Panc1 (cell line): ENCODE data around the gene DCAF6. TPM values are rescaled to one million over a fixed set of nuclear protein-coding genes. Genes with fewer than 3 reads are reported as not detected.

Source experiments
- ATAC-seq: fragments of 200-7000 bp; cut with Tn5 transposase; 2 replicates; pipeline ENCODE4 v1.9.1; 2020; ENCODE audit warnings: mild to moderate bottlenecking, moderate library complexity
- BruUV-seq: library from RNA; stranded (reverse); fragments of 400-500 nt; replicated peaks from 2 replicates; lab custom pipeline; 2021; lab: Mats Ljungman, UMichigan
- CTCF ChIA-PET: fragments of 300-600 bp; sonication (Branson Sonifier 250); formaldehyde crosslinking; loops from one replicate; lab custom pipeline; 2022; ENCODE audit warnings: antibody characterized with exemption; lab: Charles Lee
- POLR2A ChIA-PET: fragments of 300-600 bp; sonication (Branson Sonifier 250); formaldehyde crosslinking; loops from one replicate; lab custom pipeline; 2022; ENCODE audit warnings: antibody characterized with exemption; lab: Charles Lee
- DNase-seq: peaks from one replicate; pipeline ENCODE4 v3.0.0-alpha.2; 2010; ENCODE audit warnings: low read depth, low spot score
- H3K27ac ChIP-seq: 2 replicates; pipeline ENCODE4 v1.5.1; 2011; ENCODE audit warnings: mild to moderate bottlenecking, low read length, inconsistent platforms
- H3K27me3 ChIP-seq: fragments of 200-500 bp; sonication (Bioruptor generic); 2 replicates; pipeline ENCODE4 v1.6.0; 2014; ENCODE audit warnings: low read length, inconsistent platforms; ENCODE audit not compliant: control insufficient read depth, insufficient read depth
- H3K36me3 ChIP-seq: fragments of 200-500 bp; sonication (Bioruptor generic); 2 replicates; pipeline ENCODE4 v1.5.1; 2014; ENCODE audit warnings: inconsistent platforms, mild to moderate bottlenecking, low read length, moderate library complexity; ENCODE audit not compliant: control insufficient read depth, insufficient read depth
- H3K4me1 ChIP-seq: 2 replicates; pipeline ENCODE4 v1.5.1; 2011; ENCODE audit warnings: inconsistent platforms, mild to moderate bottlenecking, low read length, moderate library complexity; ENCODE audit not compliant: control insufficient read depth, insufficient read depth
- H3K4me3 ChIP-seq, 2 experiments: 2 replicates each; pipeline ENCODE4 v1.5.1; 2011 to 2012; ENCODE audit warnings: low read depth in 2 of 2, low read length in 2 of 2, mild to moderate bottlenecking in 2 of 2, inconsistent platforms in 1 of 2, moderate library complexity in 1 of 2
- H3K9me3 ChIP-seq: fragments of 200-500 bp; sonication (Bioruptor generic); 2 replicates; pipeline ENCODE4 v1.5.1; 2014; ENCODE audit warnings: low read depth, mild to moderate bottlenecking, inconsistent platforms, low read length, moderate library complexity; ENCODE audit not compliant: control insufficient read depth, insufficient read depth
- POLR2AphosphoS5 ChIP-seq: IDR thresholded peaks from 2 replicates; pipeline ENCODE4 v1.6.1; 2012; ENCODE audit warnings: mild to moderate bottlenecking, low read depth, low read length, moderate library complexity
- SIN3A ChIP-seq: IDR thresholded peaks from 2 replicates; pipeline ENCODE4 v1.6.1; 2012; ENCODE audit warnings: low read depth, mild to moderate bottlenecking, low read length, moderate library complexity, borderline replicate concordance; ENCODE audit not compliant: insufficient read depth
- TCF7L2 ChIP-seq: IDR thresholded peaks from 2 replicates; pipeline ENCODE4 v1.6.1; 2011; ENCODE audit warnings: mild to moderate bottlenecking, low read depth, low read length, inconsistent platforms
- in situ Hi-C: cut with HindIII; loops from 2 replicates; pipeline ENCODE4 v1.10.0; 2016; ENCODE audit warnings: low sequenced_read_pairs, low pct_unique_long_range_greater_than_20kb
- intact Hi-C: fragments of 100-400 bp; cut with micrococcal nuclease; formaldehyde crosslinking; loops from one replicate; pipeline ENCODE4 v1.10.0; 2022; ENCODE audit not compliant: unreplicated experiment
- total RNA-seq: library from RNA; stranded (reverse); gene quantifications from one replicate; pipeline ENCODE4 v1.2.1, GENCODE V29; 2021; ENCODE audit not compliant: unreplicated experiment
- TF ChIP-seq, protein P1 (sequence below): fragments of 450-650 bp; IDR thresholded peaks from 2 replicates; pipeline ENCODE4 v1.5.1; 2017; ENCODE audit warnings: mild to moderate bottlenecking
- TF ChIP-seq, protein P2 (sequence below), 2 experiments: IDR thresholded peaks; 2 replicates each; pipeline ENCODE4 v1.6.1; 2011 to 2012; ENCODE audit warnings: low read depth in 2 of 2, control low read depth in 1 of 2, low read length in 1 of 2, mild to moderate bottlenecking in 1 of 2, moderate library complexity in 1 of 2; ENCODE audit not compliant: insufficient read depth in 1 of 2

The DCAF6 gene
- total RNA-seq, 1 experiment from 2014 or later, result 67.7 TPM

- H3K9me3 ChIP-seq, result no peaks in the 10 kb centered on the region
- ChIA-PET POLR2A (no interaction called here), CTCF (no interaction called here)
- H3K4me1 ChIP-seq, result no peaks in the 10 kb centered on the region
- no peak overlapping the region for H3K27ac ChIP-seq
- no peak for DNase-seq
- in situ Hi-C loops (no loop called here), intact Hi-C loops (no loop called here)
- no peak for ATAC-seq
- no peak overlapping the region for H3K4me3 ChIP-seq
- no peak for TF ChIP-seq POLR2AphosphoS5
- peaks cover 3% of the 10 kb centered on the region; the same call in 1 of the 2 replicates for H3K27me3 ChIP-seq
- no TSS peak for BruUV-seq
- no peaks in the 10 kb centered on the region for H3K36me3 ChIP-seq
Measured at GRCh38 chr1:168095476-168095875, 159.0 kb downstream of the DCAF6 start.

- Histone ChIP-seq H3K27ac (no peak overlapping the region), H3K36me3 (no peaks in the 10 kb centered on the region), H3K4me3 (no peak overlapping the region), H3K4me1 (no peaks in the 10 kb centered on the region), H3K9me3 (no peaks in the 10 kb centered on the region), H3K27me3 (peaks cover 3% of the 10 kb centered on the region; the same call in 1 of the 2 replicates)
- POLR2A ChIA-PET, result interaction anchor here (0.7 kb wide), 1 partner anchor 374 kb away, joined by 3 read pairs; no protein-coding TSS in a partner anchor
- in situ Hi-C loops (no loop called here), intact Hi-C loops (no loop called here)
- CTCF ChIA-PET, result no interaction called here
- no peak for ATAC-seq
- no peak for TF ChIP-seq TCF7L2
- TF ChIP-seq SIN3A, result no peak
- no peak for TF ChIP-seq POLR2AphosphoS5
- TF ChIP-seq, protein P1, sequence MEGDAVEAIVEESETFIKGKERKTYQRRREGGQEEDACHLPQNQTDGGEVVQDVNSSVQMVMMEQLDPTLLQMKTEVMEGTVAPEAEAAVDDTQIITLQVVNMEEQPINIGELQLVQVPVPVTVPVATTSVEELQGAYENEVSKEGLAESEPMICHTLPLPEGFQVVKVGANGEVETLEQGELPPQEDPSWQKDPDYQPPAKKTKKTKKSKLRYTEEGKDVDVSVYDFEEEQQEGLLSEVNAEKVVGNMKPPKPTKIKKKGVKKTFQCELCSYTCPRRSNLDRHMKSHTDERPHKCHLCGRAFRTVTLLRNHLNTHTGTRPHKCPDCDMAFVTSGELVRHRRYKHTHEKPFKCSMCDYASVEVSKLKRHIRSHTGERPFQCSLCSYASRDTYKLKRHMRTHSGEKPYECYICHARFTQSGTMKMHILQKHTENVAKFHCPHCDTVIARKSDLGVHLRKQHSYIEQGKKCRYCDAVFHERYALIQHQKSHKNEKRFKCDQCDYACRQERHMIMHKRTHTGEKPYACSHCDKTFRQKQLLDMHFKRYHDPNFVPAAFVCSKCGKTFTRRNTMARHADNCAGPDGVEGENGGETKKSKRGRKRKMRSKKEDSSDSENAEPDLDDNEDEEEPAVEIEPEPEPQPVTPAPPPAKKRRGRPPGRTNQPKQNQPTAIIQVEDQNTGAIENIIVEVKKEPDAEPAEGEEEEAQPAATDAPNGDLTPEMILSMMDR, result no peak
- TF ChIP-seq, protein P2, sequence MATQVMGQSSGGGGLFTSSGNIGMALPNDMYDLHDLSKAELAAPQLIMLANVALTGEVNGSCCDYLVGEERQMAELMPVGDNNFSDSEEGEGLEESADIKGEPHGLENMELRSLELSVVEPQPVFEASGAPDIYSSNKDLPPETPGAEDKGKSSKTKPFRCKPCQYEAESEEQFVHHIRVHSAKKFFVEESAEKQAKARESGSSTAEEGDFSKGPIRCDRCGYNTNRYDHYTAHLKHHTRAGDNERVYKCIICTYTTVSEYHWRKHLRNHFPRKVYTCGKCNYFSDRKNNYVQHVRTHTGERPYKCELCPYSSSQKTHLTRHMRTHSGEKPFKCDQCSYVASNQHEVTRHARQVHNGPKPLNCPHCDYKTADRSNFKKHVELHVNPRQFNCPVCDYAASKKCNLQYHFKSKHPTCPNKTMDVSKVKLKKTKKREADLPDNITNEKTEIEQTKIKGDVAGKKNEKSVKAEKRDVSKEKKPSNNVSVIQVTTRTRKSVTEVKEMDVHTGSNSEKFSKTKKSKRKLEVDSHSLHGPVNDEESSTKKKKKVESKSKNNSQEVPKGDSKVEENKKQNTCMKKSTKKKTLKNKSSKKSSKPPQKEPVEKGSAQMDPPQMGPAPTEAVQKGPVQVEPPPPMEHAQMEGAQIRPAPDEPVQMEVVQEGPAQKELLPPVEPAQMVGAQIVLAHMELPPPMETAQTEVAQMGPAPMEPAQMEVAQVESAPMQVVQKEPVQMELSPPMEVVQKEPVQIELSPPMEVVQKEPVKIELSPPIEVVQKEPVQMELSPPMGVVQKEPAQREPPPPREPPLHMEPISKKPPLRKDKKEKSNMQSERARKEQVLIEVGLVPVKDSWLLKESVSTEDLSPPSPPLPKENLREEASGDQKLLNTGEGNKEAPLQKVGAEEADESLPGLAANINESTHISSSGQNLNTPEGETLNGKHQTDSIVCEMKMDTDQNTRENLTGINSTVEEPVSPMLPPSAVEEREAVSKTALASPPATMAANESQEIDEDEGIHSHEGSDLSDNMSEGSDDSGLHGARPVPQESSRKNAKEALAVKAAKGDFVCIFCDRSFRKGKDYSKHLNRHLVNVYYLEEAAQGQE (IDR thresholded peaks at IDR 0.05; ENCODE audit: insufficient read depth in 1 of 2, low read depth in 2 of 2, low read length in 1 of 2), result no peak
- no peak for DNase-seq
- BruUV-seq, result no TSS peak
Measured at GRCh38 chr1:168096296-168097165, 160.0 kb downstream of the DCAF6 start.
